GM23338 (cell line): ENCODE measurements around the gene ATF6. TPM values are rescaled to one million over a fixed set of nuclear protein-coding genes. Genes with fewer than 3 reads are reported as not detected.

Experiments used
- ATAC-seq: fragments of 200-7000 bp; cut with Tn5 transposase; 3 replicates; pipeline ENCODE4 v1.9.1; 2020
- DNase-seq: peaks from one replicate; pipeline ENCODE4 v3.0.0-alpha.2; 2015; ENCODE audit warnings: low spot score
- H2AFZ ChIP-seq: fragments of 200-600 bp; sonication (generic); 2 replicates; pipeline ENCODE4 v1.8.0; 2016; ENCODE audit warnings: antibody characterized with exemption, mild to moderate bottlenecking, moderate library complexity
- H3F3A ChIP-seq: fragments of 200-600 bp; sonication (generic); replicated peaks from 2 replicates; pipeline ENCODE4 v1.8.0; 2017; ENCODE audit warnings: antibody characterized with exemption, mixed run types, low read depth
- H3K27ac ChIP-seq: fragments of 200-600 bp; sonication (generic); 2 replicates; pipeline ENCODE4 v1.6.1; 2016; ENCODE audit warnings: low read depth
- H3K27me3 ChIP-seq: fragments of 200-600 bp; sonication (generic); 2 replicates; pipeline ENCODE4 v1.8.0; 2016; ENCODE audit warnings: mild to moderate bottlenecking, mixed run types, moderate library complexity; ENCODE audit not compliant: insufficient read depth
- H3K36me3 ChIP-seq: fragments of 200-600 bp; sonication (generic); 2 replicates; pipeline ENCODE4 v1.8.0; 2016; ENCODE audit warnings: mild to moderate bottlenecking; ENCODE audit not compliant: insufficient read depth
- H3K4me1 ChIP-seq: fragments of 200-600 bp; sonication (generic); 2 replicates; pipeline ENCODE4 v1.8.0; 2016; ENCODE audit warnings: mild to moderate bottlenecking, moderate library complexity; ENCODE audit not compliant: insufficient read depth
- H3K4me2 ChIP-seq: fragments of 200-600 bp; sonication (generic); 2 replicates; pipeline ENCODE4 v1.7.1; 2017; ENCODE audit warnings: mixed run types
- H3K4me3 ChIP-seq: fragments of 200-600 bp; sonication (generic); 2 replicates; pipeline ENCODE4 v1.6.1; 2016; ENCODE audit warnings: mixed run types
- H3K79me2 ChIP-seq: fragments of 200-600 bp; sonication (generic); replicated peaks from 2 replicates; pipeline ENCODE4 v1.8.0; 2017; ENCODE audit warnings: mild to moderate bottlenecking; ENCODE audit not compliant: insufficient read depth
- H3K9me2 ChIP-seq: fragments of 200-600 bp; sonication (generic); 2 replicates; pipeline ENCODE4 v1.8.0; 2017; ENCODE audit not compliant: insufficient read depth
- H4K20me1 ChIP-seq: fragments of 200-600 bp; sonication (generic); replicated peaks from 2 replicates; pipeline ENCODE4 v1.8.0; 2017; ENCODE audit warnings: mild to moderate bottlenecking; ENCODE audit not compliant: insufficient read depth
- H3K27ac Mint-ChIP-seq: 2 replicates; pipeline ENCODE4 v1.8.0; 2020; ENCODE audit warnings: inconsistent platforms, mild to moderate bottlenecking, moderate library complexity, mixed read lengths
- H3K27me3 Mint-ChIP-seq: 3 replicates; pipeline ENCODE4 v1.8.0; 2022; ENCODE audit warnings: low read depth, mild to moderate bottlenecking, moderate library complexity, mixed read lengths, inconsistent platforms; ENCODE audit not compliant: insufficient read depth, poor library complexity
- H3K36me3 Mint-ChIP-seq: 3 replicates; pipeline ENCODE4 v1.8.0; 2021; ENCODE audit warnings: low read depth, mild to moderate bottlenecking, inconsistent platforms, moderate library complexity, mixed read lengths
- H3K4me1 Mint-ChIP-seq: 3 replicates; pipeline ENCODE4 v1.8.0; 2020; ENCODE audit warnings: mild to moderate bottlenecking, inconsistent platforms, mixed read lengths
- H3K4me3 Mint-ChIP-seq: 3 replicates; pipeline ENCODE4 v1.8.0; 2021; ENCODE audit warnings: moderate library complexity, mild to moderate bottlenecking, inconsistent platforms, mixed read lengths
- H3K9me3 Mint-ChIP-seq: 3 replicates; pipeline ENCODE4 v1.8.0; 2020; ENCODE audit warnings: moderate library complexity, mild to moderate bottlenecking, inconsistent platforms, mixed read lengths
- JUNB ChIP-seq: IDR thresholded peaks from one replicate; pipeline ENCODE4 v1.6.1; 2016; ENCODE audit warnings: antibody characterized with exemption; ENCODE audit not compliant: unreplicated experiment
- NANOG ChIP-seq: IDR thresholded peaks from 2 replicates; pipeline ENCODE4 v1.6.1; 2016; ENCODE audit warnings: antibody characterized with exemption, borderline replicate concordance
- POLR2AphosphoS5 ChIP-seq: IDR thresholded peaks from 2 replicates; pipeline ENCODE4 v1.6.1; 2016; ENCODE audit warnings: antibody characterized with exemption, low read depth
- STAT1 ChIP-seq: IDR thresholded peaks from one replicate; pipeline ENCODE4 v1.6.1; 2016; ENCODE audit warnings: antibody characterized with exemption; ENCODE audit not compliant: unreplicated experiment
- ZNF114 ChIP-seq: fragments of 250-450 bp; sonication (Bioruptor Pico); IDR thresholded peaks from 2 replicates; pipeline ENCODE4 v1.5.0; 2020; ENCODE audit warnings: mild to moderate bottlenecking, moderate library complexity
- ZNF331 ChIP-seq: fragments of 250-450 bp; sonication (Bioruptor Pico); IDR thresholded peaks from 2 replicates; pipeline ENCODE4 v1.5.0; 2020; ENCODE audit warnings: low read depth, mild to moderate bottlenecking, moderate library complexity
- polyA plus RNA-seq: library from polyadenylated mRNA; unstranded; fragments of >200 nt; fragmentation: Nextera tagmentation; extraction: Ambion mirVana; gene quantifications from 2 replicates; pipeline ENCODE4 v1.2.1, GENCODE V29; 2016
- total RNA-seq: library from RNA; depleted of rRNA; stranded (reverse); fragments of >200 nt; shearing (Covaris generic); gene quantifications from 2 replicates; pipeline ENCODE4 v1.2.3, GENCODE V29; 2014
- TF ChIP-seq, protein P1 (sequence below): IDR thresholded peaks from one replicate; pipeline ENCODE4 v1.6.1; 2018; ENCODE audit warnings: antibody characterized with exemption; ENCODE audit not compliant: unreplicated experiment
- TF ChIP-seq, protein P2 (sequence below), 2 experiments: fragments of 200-600 bp in 1 of 2; sonication (generic) in 1 of 2; conservative IDR thresholded peaks; 2 replicates each; pipeline versions ENCODE4 v1.5.1 to v1.6.1; 2016 to 2017; ENCODE audit warnings: antibody characterized with exemption in 2 of 2, low read depth in 2 of 2, mild to moderate bottlenecking in 2 of 2, moderate library complexity in 1 of 2

The ATF6 gene
- total and polyA plus RNA-seq, 2 experiments from 2014 or later = 5.0 to 13.5 TPM

DNA sequence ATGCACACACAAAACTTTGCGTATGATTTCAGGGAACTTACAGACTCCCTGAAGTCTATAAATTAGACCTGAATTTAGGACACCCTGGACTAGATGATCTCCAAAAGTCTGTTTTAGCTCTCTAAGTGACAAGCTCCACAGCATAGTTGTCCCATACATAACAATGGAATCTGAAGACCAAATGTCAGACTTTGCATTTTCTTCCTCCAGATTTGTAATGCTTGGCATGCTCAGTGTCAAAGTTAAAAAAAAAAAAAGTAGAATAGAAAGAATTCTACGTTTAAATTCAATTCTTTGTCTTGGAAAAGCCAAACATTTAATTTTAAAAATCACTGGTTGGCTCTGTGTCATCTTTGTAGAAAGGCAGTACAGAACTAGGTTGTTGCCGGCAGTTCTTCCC lies 190.8 kb downstream of the ATF6 start:
- no peaks in the 10 kb centered on the region for H3K27me3 Mint-ChIP-seq
- no peak overlapping the region for H3K27ac Mint-ChIP-seq
- no peak overlapping the region for H3K4me2 ChIP-seq
- 0 out of 2 replicates have a peak, but pooled peaks cover 6% of the 10 kb centered on the region for H3K4me1 ChIP-seq
- no peak overlapping the region for H3K4me3 ChIP-seq
- H3K36me3 Mint-ChIP-seq = peaks cover 4% of the 10 kb centered on the region; the same call in 1 of the 3 replicates
- no peak overlapping the region for H2AFZ ChIP-seq
- H3K36me3 ChIP-seq = no peaks in the 10 kb centered on the region
- no peaks in the 10 kb centered on the region for H3K9me3 Mint-ChIP-seq
- H3K4me1 Mint-ChIP-seq = peaks cover 17% of the 10 kb centered on the region
- no peak for ATAC-seq
- 0 out of 2 replicates have a peak, but pooled peaks cover 3% of the 10 kb centered on the region for H3K9me2 ChIP-seq
- no peak overlapping the region for H3K4me3 Mint-ChIP-seq
- no peaks in the 10 kb centered on the region for H3K79me2 ChIP-seq
- no peaks in the 10 kb centered on the region for H3F3A ChIP-seq
- no peak for DNase-seq
- TF ChIP-seq STAT1 = no peak
- no peaks in the 10 kb centered on the region for H4K20me1 ChIP-seq
- H3K27me3 ChIP-seq = no peaks in the 10 kb centered on the region
- H3K27ac ChIP-seq = no peak overlapping the region

DNA sequence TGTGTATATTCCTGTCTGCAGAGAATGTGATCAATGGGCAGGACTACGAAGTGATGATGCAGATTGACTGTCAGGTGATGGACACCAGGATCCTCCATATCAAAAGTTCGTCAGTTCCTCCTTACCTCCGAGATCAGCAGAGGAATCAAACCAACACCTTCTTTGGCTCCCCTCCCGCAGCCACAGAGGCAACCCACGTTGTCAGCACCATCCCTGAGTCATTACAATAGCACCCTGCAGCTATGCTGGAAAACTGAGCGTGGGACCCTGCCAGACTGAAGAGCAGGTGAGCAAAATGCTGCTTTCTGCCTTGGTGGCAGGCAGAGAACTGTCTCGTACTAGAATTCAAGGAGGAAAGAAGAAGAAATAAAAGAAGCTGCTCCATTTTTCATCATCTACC lies 192.3 kb downstream of the ATF6 start:
- Mint-ChIP-seq H3K4me1 (peaks cover 17% of the 10 kb centered on the region), H3K27ac (no peak overlapping the region), H3K9me3 (no peaks in the 10 kb centered on the region), H3K27me3 (no peaks in the 10 kb centered on the region), H3K36me3 (peaks cover 4% of the 10 kb centered on the region; the same call in 1 of the 3 replicates), H3K4me3 (no peak overlapping the region)
- H4K20me1 ChIP-seq = no peaks in the 10 kb centered on the region
- 0 out of 2 replicates have a peak, but pooled peaks cover 6% of the 10 kb centered on the region for H3K4me1 ChIP-seq
- no peaks in the 10 kb centered on the region for H3K36me3 ChIP-seq
- no peaks in the 10 kb centered on the region for H3K79me2 ChIP-seq
- H3K4me3 ChIP-seq = no peak overlapping the region
- peak; percentile 72 for ATAC-seq
- TF ChIP-seq, protein P1, sequence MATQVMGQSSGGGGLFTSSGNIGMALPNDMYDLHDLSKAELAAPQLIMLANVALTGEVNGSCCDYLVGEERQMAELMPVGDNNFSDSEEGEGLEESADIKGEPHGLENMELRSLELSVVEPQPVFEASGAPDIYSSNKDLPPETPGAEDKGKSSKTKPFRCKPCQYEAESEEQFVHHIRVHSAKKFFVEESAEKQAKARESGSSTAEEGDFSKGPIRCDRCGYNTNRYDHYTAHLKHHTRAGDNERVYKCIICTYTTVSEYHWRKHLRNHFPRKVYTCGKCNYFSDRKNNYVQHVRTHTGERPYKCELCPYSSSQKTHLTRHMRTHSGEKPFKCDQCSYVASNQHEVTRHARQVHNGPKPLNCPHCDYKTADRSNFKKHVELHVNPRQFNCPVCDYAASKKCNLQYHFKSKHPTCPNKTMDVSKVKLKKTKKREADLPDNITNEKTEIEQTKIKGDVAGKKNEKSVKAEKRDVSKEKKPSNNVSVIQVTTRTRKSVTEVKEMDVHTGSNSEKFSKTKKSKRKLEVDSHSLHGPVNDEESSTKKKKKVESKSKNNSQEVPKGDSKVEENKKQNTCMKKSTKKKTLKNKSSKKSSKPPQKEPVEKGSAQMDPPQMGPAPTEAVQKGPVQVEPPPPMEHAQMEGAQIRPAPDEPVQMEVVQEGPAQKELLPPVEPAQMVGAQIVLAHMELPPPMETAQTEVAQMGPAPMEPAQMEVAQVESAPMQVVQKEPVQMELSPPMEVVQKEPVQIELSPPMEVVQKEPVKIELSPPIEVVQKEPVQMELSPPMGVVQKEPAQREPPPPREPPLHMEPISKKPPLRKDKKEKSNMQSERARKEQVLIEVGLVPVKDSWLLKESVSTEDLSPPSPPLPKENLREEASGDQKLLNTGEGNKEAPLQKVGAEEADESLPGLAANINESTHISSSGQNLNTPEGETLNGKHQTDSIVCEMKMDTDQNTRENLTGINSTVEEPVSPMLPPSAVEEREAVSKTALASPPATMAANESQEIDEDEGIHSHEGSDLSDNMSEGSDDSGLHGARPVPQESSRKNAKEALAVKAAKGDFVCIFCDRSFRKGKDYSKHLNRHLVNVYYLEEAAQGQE = no peak
- TF ChIP-seq, protein P2, sequence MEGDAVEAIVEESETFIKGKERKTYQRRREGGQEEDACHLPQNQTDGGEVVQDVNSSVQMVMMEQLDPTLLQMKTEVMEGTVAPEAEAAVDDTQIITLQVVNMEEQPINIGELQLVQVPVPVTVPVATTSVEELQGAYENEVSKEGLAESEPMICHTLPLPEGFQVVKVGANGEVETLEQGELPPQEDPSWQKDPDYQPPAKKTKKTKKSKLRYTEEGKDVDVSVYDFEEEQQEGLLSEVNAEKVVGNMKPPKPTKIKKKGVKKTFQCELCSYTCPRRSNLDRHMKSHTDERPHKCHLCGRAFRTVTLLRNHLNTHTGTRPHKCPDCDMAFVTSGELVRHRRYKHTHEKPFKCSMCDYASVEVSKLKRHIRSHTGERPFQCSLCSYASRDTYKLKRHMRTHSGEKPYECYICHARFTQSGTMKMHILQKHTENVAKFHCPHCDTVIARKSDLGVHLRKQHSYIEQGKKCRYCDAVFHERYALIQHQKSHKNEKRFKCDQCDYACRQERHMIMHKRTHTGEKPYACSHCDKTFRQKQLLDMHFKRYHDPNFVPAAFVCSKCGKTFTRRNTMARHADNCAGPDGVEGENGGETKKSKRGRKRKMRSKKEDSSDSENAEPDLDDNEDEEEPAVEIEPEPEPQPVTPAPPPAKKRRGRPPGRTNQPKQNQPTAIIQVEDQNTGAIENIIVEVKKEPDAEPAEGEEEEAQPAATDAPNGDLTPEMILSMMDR (conservative IDR thresholded peaks at IDR 0.05; ENCODE audit: low read depth in 2 of 2) = no peak
- no peak for TF ChIP-seq ZNF114 (CRISPR knock-in tag)
- no peak for TF ChIP-seq ZNF331 (CRISPR knock-in tag)
- no peak for TF ChIP-seq POLR2AphosphoS5
- no peak for TF ChIP-seq STAT1
- TF ChIP-seq NANOG = no peak
- no peak for TF ChIP-seq JUNB
- DNase-seq = no peak
- no peak overlapping the region for H3K4me2 ChIP-seq
- no peak overlapping the region for H2AFZ ChIP-seq
- H3F3A ChIP-seq = no peaks in the 10 kb centered on the region
- no peaks in the 10 kb centered on the region for H3K27me3 ChIP-seq
- H3K27ac ChIP-seq = no peak overlapping the region
- 0 out of 2 replicates have a peak, but pooled peaks cover 3% of the 10 kb centered on the region for H3K9me2 ChIP-seq
